Activated CD4-positive, alpha-beta memory T cell treated with anti-CD3 and anti-CD28 coated beads for 36 hours (primary cell): Measurements from ENCODE around the gene SAMD14. TPM values are rescaled to one million over a fixed set of nuclear protein-coding genes. Genes with fewer than 3 reads are reported as not detected.

Experiments used
- CTCF ChIA-PET: fragments of 350-600 bp; sonication (Branson Sonifier 250); formaldehyde crosslinking; loops from one replicate; lab custom pipeline; 2021; ENCODE audit warnings: antibody characterized with exemption, inconsistent platforms; lab: Charles Lee
- POLR2A ChIA-PET: fragments of 350-600 bp; sonication (Branson Sonifier 250); formaldehyde crosslinking; loops from one replicate; lab custom pipeline; 2021; ENCODE audit warnings: antibody characterized with exemption; lab: Charles Lee
- DNase-seq: peaks from one replicate; pipeline ENCODE4 v3.0.0-alpha.2; 2020
- H3K27ac Mint-ChIP-seq: one replicate; pipeline ENCODE4 v1.8.0; 2021; ENCODE audit warnings: mixed read lengths
- H3K27me3 Mint-ChIP-seq: one replicate; pipeline ENCODE4 v1.8.0; 2021; ENCODE audit warnings: mixed read lengths
- H3K36me3 Mint-ChIP-seq: one replicate; pipeline ENCODE4 v1.8.0; 2021; ENCODE audit warnings: mixed read lengths
- H3K4me1 Mint-ChIP-seq: one replicate; pipeline ENCODE4 v1.8.0; 2021; ENCODE audit warnings: low read depth, mixed read lengths
- H3K4me3 Mint-ChIP-seq: one replicate; pipeline ENCODE4 v1.8.0; 2021; ENCODE audit warnings: mild to moderate bottlenecking, mixed read lengths
- H3K9me3 Mint-ChIP-seq: one replicate; pipeline ENCODE4 v1.8.0; 2021; ENCODE audit warnings: mixed read lengths
- intact Hi-C: fragments of 100-400 bp; cut with micrococcal nuclease; formaldehyde crosslinking; loops from one replicate; pipeline ENCODE4 v1.15.1; 2023
- total RNA-seq, 2 experiments: library from RNA; stranded (reverse); gene quantifications; one replicate each; pipeline ENCODE4 v1.2.3, GENCODE V29; 2021

Gene SAMD14
- total RNA-seq, result 1 to 10 TPM; 3.4 to 3.7 TPM

GRCh38 chr17:50129728-50130558 is at the start of gene SAMD14:
Gene SAMD14, minus strand, starts transcription at chr17:50130160. Its CDS starts 5,201 bp downstream, at chr17:50124959.
- intact Hi-C loops, result loop anchor here (2.0 kb wide), 1 partner anchor 21 kb away; the partner anchor contains the start of gene PPP1R9B
- POLR2A ChIA-PET, result interaction anchor here (0.6 to 1.2 kb wide), 2 partner anchors 12 to 100 kb away, joined by 3 to 4 read pairs; no protein-coding TSS in a partner anchor

DNA sequence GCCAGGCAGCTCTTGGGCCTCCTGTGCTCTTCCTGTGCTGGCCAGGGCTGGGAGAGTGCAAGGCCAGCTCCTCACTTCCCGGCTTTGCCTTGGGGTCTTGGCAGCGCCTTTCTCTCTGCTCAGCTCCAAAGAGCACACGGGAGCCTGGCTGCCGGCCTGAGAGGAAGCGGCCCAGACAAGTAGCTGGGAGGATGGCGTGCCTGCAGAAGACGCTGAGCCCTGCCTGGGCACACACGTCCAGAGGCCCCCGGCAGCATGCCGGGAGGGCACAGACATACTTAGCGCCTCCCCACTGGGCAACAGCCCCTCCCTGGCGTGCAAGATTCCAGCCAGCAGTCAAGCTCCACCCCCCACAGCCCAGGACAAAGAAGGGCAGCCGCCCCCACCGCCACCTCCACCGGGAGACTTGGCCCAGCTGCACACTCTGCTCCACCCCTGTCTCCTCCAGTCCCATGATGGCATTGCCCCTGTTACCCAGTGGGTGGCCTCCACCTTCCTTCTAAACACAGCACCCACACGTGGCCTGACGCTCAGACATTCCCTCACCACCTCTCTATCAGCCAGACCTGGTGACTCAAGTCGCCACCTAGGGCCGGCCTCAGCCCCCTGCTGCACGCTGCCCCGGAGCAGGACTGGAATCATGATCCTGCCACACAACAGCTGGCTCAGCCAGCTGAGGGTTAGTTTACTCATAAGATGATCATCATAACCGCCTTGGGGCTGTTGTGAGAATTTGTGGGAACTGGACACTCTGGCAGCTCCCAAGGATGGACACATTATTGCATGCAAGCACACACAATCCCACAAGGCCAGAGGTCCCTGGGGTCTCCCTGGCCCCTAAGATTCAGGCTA is 48.2 kb upstream of the SAMD14 start:
- H3K4me1 Mint-ChIP-seq, result peaks cover 9% of the 10 kb centered on the region
- H3K9me3 Mint-ChIP-seq, result no peaks in the 10 kb centered on the region
- no peaks in the 10 kb centered on the region for H3K27me3 Mint-ChIP-seq
- ChIA-PET POLR2A (no interaction called here), CTCF (interaction anchor here (0.6 to 2.6 kb wide), 14 partner anchors 8 to 139 kb away, joined by 3 to 12 read pairs (median 4); partner anchors contain the start of gene COL1A1)
- peak; percentile 70 for DNase-seq
- intact Hi-C loops, result no loop called here
- H3K27ac Mint-ChIP-seq, result no peak overlapping the region
- H3K36me3 Mint-ChIP-seq, result no peaks in the 10 kb centered on the region
- H3K4me3 Mint-ChIP-seq, result no peak overlapping the region

More at GRCh38 chr17:50129728-50130558, at the start of gene SAMD14:
- H3K4me3 Mint-ChIP-seq, result peak within 1 kb of the TSS; percentile 68
- peaks cover 27% of the 10 kb centered on the region for H3K4me1 Mint-ChIP-seq
- peaks cover 10% of the 10 kb centered on the region for H3K27me3 Mint-ChIP-seq
- CTCF ChIA-PET, result interaction anchor here (0.6 to 4.1 kb wide), 10 partner anchors 9 to 42 kb away, joined by 3 to 22 read pairs (median 6); partner anchors contain the start of gene PDK2
- peak within 1 kb of the TSS; percentile 18 for H3K27ac Mint-ChIP-seq
- no peaks in the 10 kb centered on the region for H3K9me3 Mint-ChIP-seq
- peaks cover 9% of the 10 kb centered on the region for H3K36me3 Mint-ChIP-seq
- DNase-seq, result peak; percentile 63

- CTCF ChIA-PET, result interaction anchor here (0.6 to 2.6 kb wide), 12 partner anchors 8 to 220 kb away, joined by 3 to 12 read pairs (median 5); partner anchors contain the start of genes COL1A1 and LRRC59
- POLR2A ChIA-PET, result no interaction called here
- intact Hi-C loops, result no loop called here
- Mint-ChIP-seq H3K9me3 (no peaks in the 10 kb centered on the region), H3K27me3 (no peaks in the 10 kb centered on the region), H3K4me3 (no peak overlapping the region), H3K4me1 (peaks cover 7% of the 10 kb centered on the region), H3K36me3 (no peaks in the 10 kb centered on the region), H3K27ac (no peak overlapping the region)
- DNase-seq, result no peak
Observed at GRCh38 chr17:50177476-50177875, 47.5 kb upstream of the SAMD14 start.

GRCh38 chr17:50176559-50177357 is 46.8 kb upstream of the SAMD14 start:
- ChIA-PET POLR2A (no interaction called here), CTCF (interaction anchor here (1.0 to 2.6 kb wide), 7 partner anchors 7 to 221 kb away, joined by 3 to 12 read pairs (median 4); partner anchors contain the start of genes COL1A1 and LRRC59)
- H3K36me3 Mint-ChIP-seq, result no peaks in the 10 kb centered on the region
- H3K27me3 Mint-ChIP-seq, result no peaks in the 10 kb centered on the region
- H3K27ac Mint-ChIP-seq, result no peak overlapping the region
- H3K4me3 Mint-ChIP-seq, result no peak overlapping the region
- DNase-seq, result no peak
- H3K9me3 Mint-ChIP-seq, result no peaks in the 10 kb centered on the region
- intact Hi-C loops, result no loop called here
- peaks cover 7% of the 10 kb centered on the region for H3K4me1 Mint-ChIP-seq

DNA sequence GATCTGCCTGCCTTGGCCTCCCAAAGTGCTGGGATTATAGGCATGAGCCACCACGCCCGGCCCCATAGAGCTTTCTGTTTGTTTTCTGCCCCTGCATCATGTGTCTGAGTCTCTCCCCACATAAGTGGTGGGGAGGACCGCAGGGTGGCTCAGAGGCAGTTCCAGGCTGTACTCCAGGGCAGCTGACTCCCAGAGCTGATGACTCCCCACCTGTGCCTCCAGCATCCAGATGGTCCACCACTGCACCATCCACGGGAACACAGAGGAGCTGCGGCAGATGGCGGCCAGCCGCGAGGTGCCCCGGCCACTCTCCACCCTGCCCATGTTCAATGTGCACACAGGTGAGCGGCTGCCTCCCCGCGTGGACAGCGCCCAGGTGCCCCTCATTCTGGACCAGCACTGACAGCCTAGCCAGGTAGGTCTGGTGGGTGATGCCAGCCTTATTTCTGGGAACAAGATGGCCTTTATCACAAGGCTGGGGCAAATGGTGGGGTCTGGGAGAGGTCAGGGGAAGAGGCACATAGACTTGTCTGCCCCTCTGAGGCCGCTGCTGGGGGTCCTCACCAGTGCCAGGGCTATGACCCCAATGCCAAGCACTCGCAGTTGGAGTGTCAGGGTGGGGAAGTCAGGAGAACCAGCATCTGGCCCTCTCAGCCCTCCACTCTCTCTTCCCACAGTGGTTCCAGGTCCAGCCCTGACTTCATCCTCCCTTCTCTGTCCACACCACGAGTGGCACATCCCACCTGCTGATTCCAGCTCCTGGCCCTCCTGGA is 45.3 kb upstream of the SAMD14 start:
- DNase-seq, result no peak
- Mint-ChIP-seq H3K4me3 (no peak overlapping the region), H3K36me3 (no peaks in the 10 kb centered on the region), H3K27ac (no peak overlapping the region), H3K27me3 (no peaks in the 10 kb centered on the region), H3K9me3 (no peaks in the 10 kb centered on the region), H3K4me1 (peaks cover 15% of the 10 kb centered on the region)
- intact Hi-C loops, result no loop called here
- POLR2A ChIA-PET, result no interaction called here
- CTCF ChIA-PET, result interaction anchor here (1.5 kb wide), 1 partner anchor 14 kb away, joined by 5 read pairs; no protein-coding TSS in a partner anchor

GRCh38 chr17:50174444-50174843 is 44.5 kb upstream of the SAMD14 start:
- Mint-ChIP-seq H3K4me3 (no peak overlapping the region), H3K27me3 (no peaks in the 10 kb centered on the region), H3K27ac (no peak overlapping the region), H3K4me1 (peaks cover 15% of the 10 kb centered on the region), H3K36me3 (no peaks in the 10 kb centered on the region), H3K9me3 (no peaks in the 10 kb centered on the region)
- intact Hi-C loops, result no loop called here
- ChIA-PET POLR2A (no interaction called here), CTCF (interaction anchor here (1.5 to 2.3 kb wide), 2 partner anchors 13 to 26 kb away, joined by 5 to 8 read pairs; no protein-coding TSS in a partner anchor)
- DNase-seq, result no peak

DNA sequence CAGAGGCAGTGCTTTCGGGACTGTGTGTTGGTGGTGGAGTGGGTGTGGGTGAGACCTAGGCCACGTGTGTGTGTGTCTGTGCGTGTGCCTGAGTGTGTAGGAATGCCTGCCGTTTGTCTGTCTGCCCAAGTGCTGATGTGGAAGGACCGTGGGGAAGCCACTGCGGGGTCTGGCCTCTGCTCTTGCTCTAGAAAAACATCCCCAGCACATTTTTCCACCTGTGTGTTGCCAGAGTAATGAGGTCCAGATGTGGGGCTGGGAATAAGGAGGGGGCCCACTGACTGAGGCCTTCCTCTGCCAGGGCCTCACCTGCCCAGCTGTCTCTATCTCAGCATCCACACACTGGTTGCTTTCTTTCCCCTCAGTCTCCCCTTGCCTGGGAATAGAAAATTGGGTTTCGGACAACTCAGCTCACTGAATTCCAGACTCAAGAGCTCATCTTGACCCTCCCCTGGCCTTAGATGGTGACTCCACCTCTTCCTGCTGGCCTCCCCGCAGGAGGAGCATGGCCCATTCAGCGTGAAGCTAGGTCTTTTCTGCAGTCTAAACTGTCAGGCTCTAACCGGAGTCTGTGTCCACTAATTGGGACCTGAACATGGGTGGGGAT is 43.5 kb upstream of the SAMD14 start:
- CTCF ChIA-PET, result interaction anchor here (0.6 to 2.3 kb wide), 2 partner anchors 27 to 312 kb away, joined by 3 to 8 read pairs; no protein-coding TSS in a partner anchor
- POLR2A ChIA-PET, result no interaction called here
- DNase-seq, result no peak
- Mint-ChIP-seq H3K4me3 (no peak overlapping the region), H3K4me1 (peaks cover 26% of the 10 kb centered on the region), H3K36me3 (no peaks in the 10 kb centered on the region), H3K27me3 (no peaks in the 10 kb centered on the region), H3K27ac (no peak overlapping the region), H3K9me3 (no peaks in the 10 kb centered on the region)
- intact Hi-C loops, result no loop called here

DNA sequence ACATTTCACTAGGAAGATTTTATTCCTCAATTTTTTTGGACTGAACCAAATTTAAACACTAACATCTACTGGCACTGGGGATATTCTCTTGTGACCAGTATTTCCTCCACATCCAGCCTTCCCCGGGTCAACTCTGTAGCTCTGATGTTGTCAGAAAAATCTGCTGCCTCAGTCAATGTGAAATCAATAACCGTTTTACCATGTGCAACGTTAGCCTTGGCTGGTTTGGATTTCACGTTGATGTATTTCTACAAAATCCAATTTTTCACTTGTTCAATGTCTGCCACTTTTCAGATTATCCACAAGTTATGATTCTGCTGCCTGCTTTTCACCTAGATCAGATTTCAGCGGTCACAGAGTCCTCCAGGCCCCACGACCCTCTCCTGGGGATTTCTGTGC is 43.0 kb upstream of the SAMD14 start:
- DNase-seq, result no peak
- Mint-ChIP-seq H3K4me3 (no peak overlapping the region), H3K36me3 (no peaks in the 10 kb centered on the region), H3K4me1 (peaks cover 21% of the 10 kb centered on the region), H3K9me3 (no peaks in the 10 kb centered on the region), H3K27ac (no peak overlapping the region), H3K27me3 (no peaks in the 10 kb centered on the region)
- intact Hi-C loops, result no loop called here
- POLR2A ChIA-PET, result no interaction called here
- CTCF ChIA-PET, result interaction anchor here (2.3 kb wide), 1 partner anchor 27 kb away, joined by 8 read pairs; no protein-coding TSS in a partner anchor

DNA sequence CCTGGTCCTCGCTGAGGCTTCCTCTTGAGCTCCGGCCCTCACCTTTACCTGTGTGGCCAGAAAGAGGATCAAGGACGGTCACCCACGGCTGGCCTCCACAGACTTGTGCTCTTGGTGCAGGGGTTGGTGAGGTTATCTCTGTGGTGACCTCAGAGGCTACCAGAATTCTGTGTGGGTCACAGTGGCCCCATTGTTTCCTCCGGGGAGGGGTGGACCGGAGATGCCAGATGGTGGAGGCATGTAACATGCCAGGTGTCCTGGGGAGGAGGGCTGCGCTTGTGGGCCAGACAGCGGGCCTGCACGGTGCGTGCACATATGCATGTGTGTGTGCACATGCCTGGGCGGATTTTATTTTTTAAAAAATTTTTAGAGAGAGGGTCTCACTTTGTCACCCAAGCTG is 42.2 kb upstream of the SAMD14 start:
- intact Hi-C loops, result no loop called here
- no peak for DNase-seq
- no peaks in the 10 kb centered on the region for H3K36me3 Mint-ChIP-seq
- ChIA-PET POLR2A (no interaction called here), CTCF (interaction anchor here (1.1 to 2.3 kb wide), 2 partner anchors 20 to 28 kb away, joined by 3 to 8 read pairs; no protein-coding TSS in a partner anchor)
- no peaks in the 10 kb centered on the region for H3K9me3 Mint-ChIP-seq
- H3K27me3 Mint-ChIP-seq, result no peaks in the 10 kb centered on the region
- peaks cover 19% of the 10 kb centered on the region for H3K4me1 Mint-ChIP-seq
- no peak overlapping the region for H3K4me3 Mint-ChIP-seq
- H3K27ac Mint-ChIP-seq, result no peak overlapping the region

GRCh38 chr17:50171371-50172071 is 41.6 kb upstream of the SAMD14 start:
- no peak overlapping the region for H3K27ac Mint-ChIP-seq
- peaks cover 19% of the 10 kb centered on the region for H3K4me1 Mint-ChIP-seq
- no peaks in the 10 kb centered on the region for H3K27me3 Mint-ChIP-seq
- CTCF ChIA-PET, result interaction anchor here (0.6 to 2.7 kb wide), 4 partner anchors 10 to 305 kb away, joined by 3 to 42 read pairs (median 12); partner anchors contain the start of gene COL1A1
- no peaks in the 10 kb centered on the region for H3K36me3 Mint-ChIP-seq
- no peak for DNase-seq
- intact Hi-C loops, result no loop called here
- POLR2A ChIA-PET, result no interaction called here
- no peaks in the 10 kb centered on the region for H3K9me3 Mint-ChIP-seq
- H3K4me3 Mint-ChIP-seq, result no peak overlapping the region
